NCI-H2227 (cell line): ENCODE measurements around the gene STOX2.

ENCODE experiments used
- DNase-seq: peaks from one replicate; lab custom pipeline; 2025; ENCODE audit not compliant: unreplicated experiment; lab: John Stamatoyannopoulos, UW

The STOX2 gene

DNA sequence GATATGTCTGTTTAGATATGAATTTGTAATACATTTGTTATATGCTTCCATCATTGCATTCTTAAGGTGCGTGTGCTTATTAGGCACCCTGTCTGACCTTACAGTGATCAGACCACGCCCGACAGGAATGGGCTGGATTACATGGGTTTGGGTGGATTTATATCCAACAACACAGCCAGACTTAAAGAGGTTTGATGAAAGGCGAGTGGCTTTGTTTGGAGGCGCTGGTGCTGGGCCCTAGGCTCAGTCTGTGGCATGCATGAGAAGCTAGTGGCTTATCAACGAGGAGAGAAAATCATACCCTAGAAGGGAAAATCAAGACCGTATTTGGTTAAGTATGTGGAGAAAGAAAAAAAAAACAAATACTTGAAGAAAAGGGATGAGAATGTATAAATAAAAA lies 80.7 kb downstream of the STOX2 start:
- no peak for DNase-seq

DNA sequence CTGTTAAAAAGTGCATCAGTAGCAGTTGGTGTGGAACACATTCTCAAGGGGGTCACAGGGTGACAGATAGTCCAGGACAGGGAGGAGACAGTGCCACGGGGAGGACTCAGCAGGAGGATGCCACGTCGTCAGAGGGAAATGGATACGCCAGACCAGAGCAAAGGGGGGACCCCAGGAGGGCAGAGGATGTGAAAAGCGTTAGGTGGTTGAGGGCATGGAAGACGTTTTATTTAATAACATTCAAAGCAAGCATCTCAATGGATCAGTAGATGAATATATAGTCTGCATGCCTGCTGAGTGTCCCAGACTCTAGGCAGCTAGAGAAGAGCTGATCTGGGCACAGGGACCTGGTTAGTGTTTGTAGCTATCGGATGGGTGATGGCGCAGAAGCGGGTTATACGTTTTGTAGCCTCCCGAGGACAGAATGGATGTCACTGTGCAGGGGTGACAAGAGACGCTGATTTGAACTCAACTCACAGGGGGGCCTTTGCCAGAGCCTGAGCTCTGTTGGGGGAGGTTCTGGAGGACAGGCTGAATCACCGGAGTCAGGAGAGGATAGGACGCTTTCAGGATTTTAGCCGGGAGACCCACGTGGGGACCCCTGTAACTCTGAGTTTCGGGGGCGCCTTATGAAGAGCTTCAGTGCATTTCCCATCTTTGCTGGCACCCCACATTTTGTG lies 81.3 kb downstream of the STOX2 start:
- no peak for DNase-seq

DNA sequence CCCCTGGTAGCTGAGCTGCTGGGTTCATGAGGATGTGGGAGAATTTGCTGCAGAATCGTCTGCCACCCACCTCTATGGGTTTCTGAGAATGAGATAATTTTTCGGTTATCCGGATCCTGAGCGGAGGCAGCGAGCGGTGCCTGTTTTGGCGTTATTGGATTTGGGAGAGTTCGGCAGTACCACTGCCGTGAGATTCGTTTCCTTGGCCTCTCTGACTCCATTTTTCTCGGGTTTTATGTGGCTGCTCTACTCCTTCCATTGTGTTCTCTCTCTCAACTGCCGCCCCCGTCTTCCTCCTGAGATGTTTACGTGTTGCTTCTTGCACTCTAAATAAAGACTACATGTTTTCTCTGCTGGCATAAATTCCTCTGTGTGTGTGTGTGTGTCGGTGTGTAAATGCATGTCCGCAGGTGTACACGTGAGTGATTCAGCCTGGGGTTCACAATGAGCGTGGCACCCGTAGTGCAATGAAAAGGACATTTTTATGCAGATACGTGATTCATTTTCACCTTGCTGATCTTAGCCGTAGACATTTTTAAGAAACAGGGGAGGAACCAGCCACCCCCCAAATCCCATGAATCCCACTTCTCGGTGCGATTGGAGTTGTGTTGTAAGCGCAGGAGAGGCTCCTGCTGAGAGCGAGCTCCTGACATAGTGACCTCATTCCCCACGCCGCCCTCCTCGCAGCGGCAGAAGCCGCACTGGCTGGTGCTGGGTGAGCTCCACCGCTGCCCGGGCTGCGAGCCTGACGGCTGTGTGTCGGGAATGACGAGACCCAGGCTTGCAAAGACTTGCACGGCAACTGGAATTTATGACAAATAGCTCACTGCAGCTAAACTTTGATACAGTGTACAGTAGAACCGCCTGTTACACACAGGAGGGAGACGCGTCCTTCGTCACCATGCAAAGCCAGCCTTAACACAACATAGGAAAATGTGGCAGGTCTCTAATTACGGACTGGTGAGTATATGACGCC lies 82.2 kb downstream of the STOX2 start:
- DNase-seq, result peak; percentile 70

DNA sequence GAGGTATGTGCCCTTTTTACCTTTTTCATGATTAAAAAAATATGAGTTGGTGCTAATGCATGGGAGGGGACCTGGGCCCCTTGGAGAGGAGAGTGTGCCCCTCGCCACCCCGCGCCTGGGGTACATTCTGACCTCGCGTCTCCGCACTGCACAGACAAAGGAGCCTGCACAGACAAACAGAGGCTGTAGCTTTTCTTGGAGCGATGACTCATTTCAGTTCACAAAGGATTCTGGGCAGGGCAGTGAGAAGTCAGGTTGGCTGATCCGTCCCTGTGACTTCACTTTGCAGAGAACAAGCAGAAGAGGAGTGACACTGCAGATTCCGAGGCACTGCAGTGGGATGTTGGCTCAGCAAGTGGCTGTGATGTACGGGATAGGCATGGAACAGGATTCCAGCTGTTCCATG lies 82.9 kb downstream of the STOX2 start:
- peak; percentile 66 for DNase-seq

DNA sequence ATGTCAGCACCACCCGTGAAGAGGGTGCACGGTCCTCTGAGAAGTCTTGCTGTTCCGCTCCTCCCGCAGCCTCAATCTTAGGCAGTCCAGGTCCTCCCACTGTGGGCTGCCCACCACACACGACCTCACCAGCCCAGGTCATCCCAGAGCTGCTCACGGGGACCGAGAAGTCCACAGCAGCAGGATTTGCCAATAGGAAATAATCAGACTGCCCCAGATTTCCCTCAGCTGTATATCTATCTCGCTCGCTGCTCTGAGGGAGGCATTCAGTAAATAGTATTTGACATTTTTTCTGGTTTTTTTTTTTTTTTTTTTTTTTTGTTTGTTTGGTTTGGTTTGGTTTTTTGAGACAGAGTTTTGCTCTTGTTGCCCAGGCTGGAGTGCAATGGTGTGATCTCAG lies 83.8 kb downstream of the STOX2 start:
- no peak for DNase-seq

DNA sequence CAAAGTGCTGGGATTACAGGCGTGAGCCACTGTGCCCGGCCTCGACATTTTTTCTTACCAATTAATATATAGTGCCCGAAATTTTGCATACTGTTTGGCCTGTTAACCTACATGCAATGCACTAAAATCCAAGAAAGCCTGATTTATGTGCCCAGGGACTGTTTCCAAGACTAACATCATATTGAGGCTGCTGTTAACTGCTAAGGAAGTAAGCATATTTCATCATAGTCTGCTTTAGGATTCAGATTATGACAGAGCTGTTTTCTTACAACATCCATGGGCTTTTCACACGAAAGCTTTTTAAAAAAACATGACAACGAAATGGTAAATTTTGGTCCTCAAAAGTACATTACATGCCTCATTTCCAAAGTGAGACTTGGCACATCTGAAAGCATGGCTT lies 84.4 kb downstream of the STOX2 start:
- no peak for DNase-seq

DNA sequence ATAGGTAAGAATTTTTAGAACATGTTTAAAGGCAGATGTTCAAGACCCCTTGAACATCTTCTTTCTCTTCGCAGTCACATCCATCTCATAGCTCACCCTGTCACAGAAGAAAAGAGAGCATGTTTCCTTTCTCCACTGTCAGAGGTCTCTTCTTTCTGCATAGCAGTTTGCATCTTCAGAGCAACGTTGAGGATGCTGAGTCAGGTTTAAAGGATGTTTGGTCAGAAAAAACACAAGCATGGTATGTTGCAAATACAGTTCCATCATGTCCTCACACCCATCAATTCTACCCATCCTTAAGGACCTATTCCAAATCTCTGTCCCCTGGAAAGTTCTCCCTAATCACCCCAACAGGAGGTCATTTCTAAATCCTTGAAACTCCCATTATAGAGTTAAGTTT lies 84.8 kb downstream of the STOX2 start:
- DNase-seq, result no peak

DNA sequence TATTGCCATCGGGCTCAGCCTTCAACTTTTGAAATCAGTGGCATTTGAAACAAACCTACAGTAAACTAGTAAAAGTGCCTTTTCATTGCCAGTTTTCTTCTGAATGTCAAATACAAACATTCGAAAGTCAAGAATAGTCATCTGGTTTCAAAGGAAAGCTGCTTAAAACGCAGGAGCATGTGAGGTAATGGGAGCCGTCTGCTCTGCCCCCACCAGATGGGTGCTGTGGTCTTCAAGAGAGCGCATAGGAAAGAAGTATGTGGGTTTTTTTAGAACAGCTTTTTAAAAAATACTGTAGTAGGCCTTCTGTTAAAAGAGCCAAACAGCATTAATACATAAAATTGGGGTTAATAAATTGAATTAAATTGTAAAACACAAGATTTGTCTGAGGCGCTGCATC lies 88.6 kb downstream of the STOX2 start:
- DNase-seq, result no peak

DNA sequence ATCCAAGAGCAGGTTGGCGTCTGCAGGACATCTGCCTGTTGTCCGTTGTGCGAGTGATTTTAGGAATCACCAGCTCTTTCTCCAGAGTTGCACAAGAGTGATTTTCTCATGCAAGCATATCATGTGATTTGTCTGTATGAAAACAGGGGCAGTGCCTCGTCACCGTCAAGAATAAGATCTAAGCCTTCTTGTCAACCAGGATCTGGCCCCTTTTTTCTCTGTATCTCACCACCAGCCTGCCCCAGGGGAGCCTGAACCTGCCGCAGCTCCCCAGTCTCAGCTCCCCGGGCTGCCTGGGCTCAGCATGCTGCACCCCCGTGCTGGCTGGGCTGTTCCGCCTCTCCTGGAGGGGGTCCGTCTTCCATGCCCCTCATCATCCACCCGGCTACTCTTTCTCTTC lies 90.5 kb downstream of the STOX2 start:
- DNase-seq, result no peak

DNA sequence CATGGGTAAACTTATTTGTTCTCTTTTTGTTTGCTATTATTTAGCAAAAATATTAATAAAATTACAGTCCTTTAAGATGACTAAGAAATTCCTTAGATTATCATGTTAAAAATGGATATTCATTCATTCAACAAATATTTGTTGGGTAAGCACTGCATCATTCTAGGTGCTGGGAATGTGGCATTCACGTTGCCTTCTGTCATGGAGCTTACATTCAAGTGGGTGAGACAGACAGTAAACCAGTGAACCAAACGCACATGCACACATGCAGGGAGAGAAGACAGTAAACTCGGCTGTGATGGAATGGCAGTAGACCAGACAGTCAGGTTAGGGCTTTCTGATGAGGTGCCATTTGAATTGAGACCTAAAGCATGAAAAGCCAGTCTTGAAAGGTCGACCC lies 91.8 kb downstream of the STOX2 start:
- DNase-seq, result no peak

DNA sequence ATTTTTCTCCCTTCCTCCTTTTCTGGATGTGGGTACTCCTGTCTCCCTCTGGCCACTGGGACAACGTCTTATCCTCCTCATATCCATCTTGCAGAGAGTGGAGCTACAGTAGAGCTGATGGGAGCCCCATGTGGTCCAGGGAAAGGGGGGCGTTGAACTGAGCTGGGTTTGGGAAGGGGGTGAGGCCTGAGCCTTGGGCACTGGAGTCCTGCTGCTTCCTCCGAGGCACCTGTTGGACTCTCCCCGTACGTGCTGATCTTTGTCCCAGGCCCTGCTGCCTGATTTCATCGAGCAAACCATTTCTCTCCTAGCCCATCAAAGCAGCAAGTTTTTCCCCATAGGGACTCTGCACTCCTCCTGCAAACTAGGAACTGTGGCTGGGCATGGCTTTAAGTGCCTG lies 94.3 kb downstream of the STOX2 start:
- DNase-seq, result no peak

DNA sequence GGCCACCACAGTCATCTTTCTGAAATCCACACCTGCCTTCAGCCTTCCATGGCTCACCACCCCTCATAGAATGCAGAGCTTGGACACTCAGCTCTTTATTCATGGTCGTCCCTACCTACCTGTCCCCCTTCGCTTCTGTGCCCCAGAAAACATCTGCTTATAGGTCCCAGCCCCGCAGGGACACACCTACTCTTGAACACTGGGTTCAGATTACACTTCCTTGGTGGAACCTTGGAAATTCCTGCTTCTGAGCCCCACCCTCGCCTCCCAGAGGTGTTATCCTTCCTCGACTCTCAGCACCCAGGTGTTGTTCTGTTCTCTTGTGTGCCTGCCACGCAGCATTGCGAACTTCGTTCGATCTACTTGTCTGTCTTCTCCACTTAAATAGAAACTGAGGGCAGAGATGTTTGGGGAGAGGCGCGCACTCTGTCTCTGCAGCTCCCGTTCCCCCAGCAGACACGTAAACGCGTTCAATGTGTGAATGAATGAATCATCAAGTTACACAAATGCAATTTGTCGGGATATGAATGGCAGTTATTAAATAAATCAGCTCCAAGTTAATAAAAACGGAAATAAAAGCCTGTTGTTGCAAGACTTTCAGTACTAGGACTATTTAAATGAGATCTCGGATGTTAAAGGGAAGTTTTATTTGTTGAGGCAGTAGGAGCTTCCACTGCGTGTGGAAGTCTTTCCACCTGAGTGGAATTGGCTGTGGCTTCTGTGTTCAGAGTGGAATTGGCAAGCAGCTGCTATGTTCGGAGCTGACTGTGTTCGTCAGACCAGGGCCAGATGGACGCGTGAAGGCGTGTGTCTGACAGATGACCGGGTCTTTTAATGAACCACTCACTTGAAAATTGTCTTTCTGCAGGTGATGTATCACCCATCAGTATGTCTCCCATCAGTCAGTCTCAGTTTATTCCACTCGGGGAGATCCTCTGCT lies 95.6 kb downstream of the STOX2 start:
- no peak for DNase-seq

DNA sequence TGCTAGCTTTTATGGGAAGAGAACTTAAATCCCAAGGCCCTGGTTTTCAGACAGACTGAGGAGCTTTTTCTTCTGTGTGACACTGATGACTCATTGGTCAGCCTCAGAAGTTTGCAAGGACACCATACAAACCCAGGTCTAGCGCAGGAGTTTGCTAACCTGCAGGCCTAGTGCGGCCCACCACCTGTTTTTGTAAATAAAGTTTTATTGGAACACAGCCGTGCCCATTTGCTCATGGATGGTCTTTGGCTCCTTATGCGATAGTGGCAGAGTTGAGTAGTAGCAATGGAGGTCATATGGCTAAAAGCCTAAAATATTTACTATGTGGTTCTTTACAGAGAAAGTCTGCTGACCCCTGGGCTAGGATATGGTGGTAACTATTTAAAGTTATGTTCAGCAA lies 98.3 kb downstream of the STOX2 start:
- DNase-seq, result no peak

DNA sequence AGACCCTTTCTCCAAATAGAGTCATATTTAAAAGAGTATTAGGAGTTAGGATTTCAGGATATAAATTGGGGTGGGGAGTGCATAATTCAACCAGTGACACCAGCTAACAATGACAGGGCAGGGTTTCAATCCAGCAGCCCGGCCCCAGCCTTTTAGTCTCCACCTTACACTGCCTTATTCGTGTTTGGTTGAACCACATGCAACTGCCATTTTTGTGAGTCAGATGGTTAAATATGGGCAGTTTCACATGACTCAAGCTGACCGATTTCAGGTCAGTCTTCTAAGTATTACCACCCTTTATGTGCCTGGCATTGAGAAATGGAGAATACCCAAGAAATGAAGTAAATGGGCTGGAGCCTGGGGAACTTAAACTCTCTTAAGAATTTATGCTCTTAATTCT lies 102.8 kb downstream of the STOX2 start:
- DNase-seq, result no peak

DNA sequence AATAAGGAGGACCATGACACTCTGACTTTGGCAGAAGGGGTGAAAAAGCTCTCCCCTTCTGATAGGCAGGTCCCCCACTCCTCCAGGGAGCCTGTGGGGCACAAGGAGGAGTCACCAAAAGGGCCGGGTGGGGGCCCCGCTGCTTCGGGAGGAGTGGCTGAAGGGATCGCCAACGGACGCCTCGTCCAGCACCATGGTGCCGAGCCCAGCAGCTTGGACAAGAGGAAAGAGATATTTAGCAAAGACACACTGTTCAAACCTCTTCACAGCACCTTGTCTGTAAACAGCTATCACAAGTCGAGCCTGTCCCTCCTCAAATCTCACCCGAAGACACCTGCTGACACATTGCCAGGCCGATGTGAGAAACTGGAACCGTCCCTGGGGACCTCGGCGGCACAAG lies 105.6 kb downstream of the STOX2 start:
- DNase-seq, result no peak

DNA sequence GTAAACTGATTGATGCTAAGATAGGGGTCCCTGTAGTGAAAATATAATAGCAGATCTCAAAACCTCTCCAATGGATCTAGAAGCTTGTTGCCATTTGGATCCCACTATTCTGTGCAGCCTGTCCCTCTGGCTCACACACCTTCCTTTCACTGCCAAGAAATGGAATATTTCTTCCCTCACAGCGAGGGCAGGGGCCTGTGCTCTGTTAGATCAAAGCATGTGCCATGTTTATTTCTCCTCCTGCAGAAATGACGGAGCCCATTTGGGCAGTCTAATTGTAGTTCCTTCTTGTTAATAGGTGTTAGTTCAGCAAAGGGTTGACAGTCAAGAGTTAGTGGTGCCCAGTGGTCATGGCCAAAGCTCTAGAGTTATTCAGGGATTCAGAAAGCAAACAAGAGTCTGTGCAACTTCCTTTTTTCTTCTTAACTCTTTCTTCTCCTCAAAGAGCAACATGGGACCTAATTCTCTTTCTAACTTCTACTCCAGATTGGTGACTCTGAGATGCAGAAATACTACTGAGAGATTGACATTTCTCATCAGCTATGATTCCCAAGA lies 106.8 kb downstream of the STOX2 start:
- no peak for DNase-seq

DNA sequence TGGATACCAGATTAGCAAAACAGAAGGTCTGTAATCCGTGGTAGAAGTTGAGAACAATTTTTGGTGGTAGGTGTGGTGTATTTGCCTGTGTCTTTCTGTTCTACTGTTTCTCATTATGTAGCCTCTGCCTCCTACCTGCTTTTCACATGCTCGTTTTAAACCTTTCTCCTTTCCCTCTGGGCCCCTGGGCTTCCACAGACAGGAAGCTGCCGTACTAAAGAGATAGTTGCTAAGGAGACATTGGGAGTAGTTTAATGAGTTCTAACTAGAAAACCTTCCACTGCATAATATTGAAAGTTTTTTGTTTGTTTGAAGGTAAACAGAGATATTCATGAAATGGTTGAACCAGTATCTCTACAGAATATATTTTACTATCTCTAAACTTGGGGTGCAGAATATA lies 107.8 kb downstream of the STOX2 start:
- no peak for DNase-seq

DNA sequence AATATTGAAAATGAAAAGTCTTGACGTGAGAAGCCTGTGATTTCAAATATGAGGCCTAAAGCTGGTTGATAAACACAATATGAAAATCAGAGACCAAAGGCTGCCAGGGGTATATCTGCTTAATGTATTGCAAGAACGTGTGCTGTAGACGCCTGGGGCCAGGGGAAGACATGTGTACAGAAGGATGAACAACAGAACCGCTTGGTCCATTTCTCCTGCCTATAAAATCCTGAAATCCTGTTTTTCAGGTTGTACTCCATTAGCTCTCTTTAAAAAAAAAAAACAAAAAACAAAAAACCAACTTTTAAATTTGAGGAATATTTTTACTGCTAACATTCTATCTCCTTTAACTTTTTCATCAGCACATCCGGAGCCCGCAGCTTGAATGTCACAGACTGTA lies 109.2 kb downstream of the STOX2 start:
- no peak for DNase-seq

DNA sequence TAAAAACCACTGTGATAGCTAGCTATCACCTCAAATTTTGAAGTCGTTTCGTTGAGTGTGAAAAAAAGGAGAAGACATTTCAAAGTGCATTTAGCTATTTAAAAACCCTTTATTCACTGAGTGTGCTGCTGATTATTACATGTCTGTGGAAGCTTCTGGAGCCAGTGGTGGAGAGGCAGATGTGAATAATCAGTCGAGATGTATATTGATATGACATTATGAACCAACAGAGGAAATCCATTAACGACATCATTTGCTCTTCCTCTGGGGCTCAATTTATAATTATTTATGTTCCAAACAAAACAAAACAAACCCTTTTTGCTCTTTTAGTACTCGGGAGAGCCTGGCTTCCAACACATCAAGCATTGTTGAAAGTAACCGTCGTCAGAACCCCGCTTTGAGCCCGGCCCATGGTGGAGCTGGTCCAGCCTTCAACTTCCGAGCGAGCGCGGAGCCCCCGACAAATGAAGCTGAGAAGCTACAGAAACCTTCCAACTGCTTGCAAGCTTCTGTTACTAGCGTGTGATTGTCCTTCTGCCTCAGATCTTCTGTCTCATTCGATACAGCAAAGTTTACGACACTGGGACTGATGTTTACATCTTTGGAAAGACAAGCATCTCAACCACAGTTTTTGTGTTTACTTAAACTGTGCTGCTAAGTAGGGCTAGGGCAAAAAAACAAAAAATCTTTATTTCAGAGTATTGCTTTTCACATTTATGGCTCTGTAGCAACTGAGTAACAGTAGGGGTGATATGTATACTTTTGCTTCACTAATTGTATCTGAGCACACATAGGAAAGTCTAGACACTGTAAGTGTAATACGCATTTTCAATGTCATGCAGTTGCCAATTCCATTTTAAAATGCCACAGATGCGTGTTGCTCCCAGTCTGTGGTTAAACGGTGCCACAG lies 111.9 kb downstream of the STOX2 start:
- DNase-seq, result no peak

DNA sequence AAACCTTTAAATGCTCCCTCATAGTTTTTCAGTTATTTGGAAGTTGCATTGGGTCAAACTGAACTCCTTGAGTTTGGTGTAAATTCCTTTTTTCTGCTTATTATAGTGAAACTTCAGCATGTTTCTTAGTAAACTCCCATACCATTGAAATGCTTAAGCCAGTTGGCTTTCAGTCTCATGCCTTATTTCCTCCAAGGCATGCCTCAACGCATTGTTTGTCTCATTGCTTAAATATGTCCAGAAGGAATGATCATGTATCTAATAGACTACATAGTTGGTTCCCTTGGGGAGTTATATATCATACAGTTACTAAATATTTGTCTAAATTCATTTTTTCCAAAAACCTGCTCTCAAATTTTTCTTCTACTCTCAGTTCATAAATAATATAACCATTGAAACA lies 114.0 kb downstream of the STOX2 start:
- DNase-seq, result no peak
